ENCODE measurements around the gene SOD2. TPM values are rescaled to one million over a fixed set of nuclear protein-coding genes. Genes with fewer than 3 reads are reported as not detected.

The SOD2 gene
- total and polyA plus RNA-seq, 2 of the 13 experiments (the other 11 are each of a cell fraction or from before 2014, with no cell fraction given) = 304 to 309 TPM

DNA sequence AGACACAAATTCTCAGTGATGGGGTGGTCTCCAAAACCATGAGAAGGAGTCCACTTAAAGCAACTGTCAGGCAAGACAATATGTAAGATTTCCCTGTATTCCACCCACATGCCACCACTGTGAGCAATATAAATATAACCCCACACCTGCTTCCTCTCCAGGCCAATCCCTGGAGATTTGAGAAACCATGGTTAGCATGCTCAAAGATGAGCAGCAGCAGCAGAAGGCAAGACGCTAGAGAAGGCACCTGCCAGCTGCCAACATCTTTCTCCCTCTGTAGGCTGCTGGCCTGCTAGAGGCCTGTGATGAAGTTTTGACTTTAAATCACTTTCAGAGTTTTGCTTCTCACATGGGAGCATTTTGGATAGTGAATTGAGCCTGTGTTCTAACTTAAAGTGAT, 7.9 kb upstream of the SOD2 start:
- no TSS peak for BruUV-seq (replicated peaks)
- Histone ChIP-seq H3K4me2 (ENCODE audit: low read depth, low read length) (no peak overlapping the region), H3K9me3 (ENCODE audit: low read length) (no peaks in the 10 kb centered on the region), H4K20me1 (ENCODE audit: insufficient read depth, low read length) (no peaks in the 10 kb centered on the region), H3K4me1 (ENCODE audit: insufficient read depth, low read length) (peaks cover 42% of the 10 kb centered on the region), H3K27me3 (ENCODE audit: control insufficient read depth in 1 of 2, insufficient read depth in 2 of 2, low read length in 2 of 2) (no peaks in the 10 kb centered on the region), H3K4me3 (replicated peaks in 1 of 3; ENCODE audit: insufficient read depth in 1 of 3, low read depth in 2 of 3, low read length in 3 of 3) (no peak overlapping the region), H3K79me2 (ENCODE audit: insufficient read depth, low read length) (no peaks in the 10 kb centered on the region), H3K9ac (ENCODE audit: insufficient read depth, low read depth, low read length) (no peak overlapping the region), H3K27ac (ENCODE audit: extremely low read length, insufficient read depth, low read length) (no peak overlapping the region), H3K36me3 (replicated peaks in 1 of 2; ENCODE audit: control insufficient read depth in 1 of 2, insufficient read depth in 2 of 2, low read length in 2 of 2) (no peaks in the 10 kb centered on the region), H2AFZ (ENCODE audit: low read length) (no peak overlapping the region)
- DNase-seq (ENCODE audit: low spot score) (no peak), ATAC-seq (no peak), FAIRE-seq (no peak)
- 91% methylated on average over 1 of the region's 1 CpG for WGBS (ENCODE audit: low lambda C conversion rate)
- TF ChIP-seq LCORL (IDR thresholded peaks at IDR 0.05) (no peak), LCORL (CRISPR knock-in tag; IDR thresholded peaks at IDR 0.05) (no peak), ZSCAN21 (CRISPR knock-in tag; IDR thresholded peaks at IDR 0.05; ENCODE audit: borderline replicate concordance) (no peak)
- TF ChIP-seq, protein P1, sequence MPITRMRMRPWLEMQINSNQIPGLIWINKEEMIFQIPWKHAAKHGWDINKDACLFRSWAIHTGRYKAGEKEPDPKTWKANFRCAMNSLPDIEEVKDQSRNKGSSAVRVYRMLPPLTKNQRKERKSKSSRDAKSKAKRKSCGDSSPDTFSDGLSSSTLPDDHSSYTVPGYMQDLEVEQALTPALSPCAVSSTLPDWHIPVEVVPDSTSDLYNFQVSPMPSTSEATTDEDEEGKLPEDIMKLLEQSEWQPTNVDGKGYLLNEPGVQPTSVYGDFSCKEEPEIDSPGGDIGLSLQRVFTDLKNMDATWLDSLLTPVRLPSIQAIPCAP (CRISPR knock-in tag; IDR thresholded peaks at IDR 0.05; ENCODE audit: low read depth) = no peak
- TF ChIP-seq, protein P2, sequence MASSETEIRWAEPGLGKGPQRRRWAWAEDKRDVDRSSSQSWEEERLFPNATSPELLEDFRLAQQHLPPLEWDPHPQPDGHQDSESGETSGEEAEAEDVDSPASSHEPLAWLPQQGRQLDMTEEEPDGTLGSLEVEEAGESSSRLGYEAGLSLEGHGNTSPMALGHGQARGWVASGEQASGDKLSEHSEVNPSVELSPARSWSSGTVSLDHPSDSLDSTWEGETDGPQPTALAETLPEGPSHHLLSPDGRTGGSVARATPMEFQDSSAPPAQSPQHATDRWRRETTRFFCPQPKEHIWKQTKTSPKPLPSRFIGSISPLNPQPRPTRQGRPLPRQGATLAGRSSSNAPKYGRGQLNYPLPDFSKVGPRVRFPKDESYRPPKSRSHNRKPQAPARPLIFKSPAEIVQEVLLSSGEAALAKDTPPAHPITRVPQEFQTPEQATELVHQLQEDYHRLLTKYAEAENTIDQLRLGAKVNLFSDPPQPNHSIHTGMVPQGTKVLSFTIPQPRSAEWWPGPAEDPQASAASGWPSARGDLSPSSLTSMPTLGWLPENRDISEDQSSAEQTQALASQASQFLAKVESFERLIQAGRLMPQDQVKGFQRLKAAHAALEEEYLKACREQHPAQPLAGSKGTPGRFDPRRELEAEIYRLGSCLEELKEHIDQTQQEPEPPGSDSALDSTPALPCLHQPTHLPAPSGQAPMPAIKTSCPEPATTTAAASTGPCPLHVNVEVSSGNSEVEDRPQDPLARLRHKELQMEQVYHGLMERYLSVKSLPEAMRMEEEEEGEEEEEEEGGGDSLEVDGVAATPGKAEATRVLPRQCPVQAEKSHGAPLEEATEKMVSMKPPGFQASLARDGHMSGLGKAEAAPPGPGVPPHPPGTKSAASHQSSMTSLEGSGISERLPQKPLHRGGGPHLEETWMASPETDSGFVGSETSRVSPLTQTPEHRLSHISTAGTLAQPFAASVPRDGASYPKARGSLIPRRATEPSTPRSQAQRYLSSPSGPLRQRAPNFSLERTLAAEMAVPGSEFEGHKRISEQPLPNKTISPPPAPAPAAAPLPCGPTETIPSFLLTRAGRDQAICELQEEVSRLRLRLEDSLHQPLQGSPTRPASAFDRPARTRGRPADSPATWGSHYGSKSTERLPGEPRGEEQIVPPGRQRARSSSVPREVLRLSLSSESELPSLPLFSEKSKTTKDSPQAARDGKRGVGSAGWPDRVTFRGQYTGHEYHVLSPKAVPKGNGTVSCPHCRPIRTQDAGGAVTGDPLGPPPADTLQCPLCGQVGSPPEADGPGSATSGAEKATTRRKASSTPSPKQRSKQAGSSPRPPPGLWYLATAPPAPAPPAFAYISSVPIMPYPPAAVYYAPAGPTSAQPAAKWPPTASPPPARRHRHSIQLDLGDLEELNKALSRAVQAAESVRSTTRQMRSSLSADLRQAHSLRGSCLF (CRISPR knock-in tag; IDR thresholded peaks at IDR 0.05; ENCODE audit: borderline replicate concordance) = no peak
- ChIA-PET POLR2A (interaction anchor here (1.3 to 4.2 kb wide), 3 partner anchors 8 to 60 kb away, joined by 4 to 33 read pairs (median 8); partner anchors contain the start of genes ACAT2 and SOD2), CTCF (ENCODE audit: low intra/inter-chr PET ratio, low total read pairs) (no interaction called here)
- intact Hi-C loops (cut with micrococcal nuclease; ENCODE audit: unreplicated experiment) = no loop called here
- in situ Hi-C loops (cut with HindIII; ENCODE audit: extremely low pct_ligation_motif_present, low pct_unique_long_range_greater_than_20kb) = no loop called here
